Measurements from ENCODE around the gene SRGAP1.

Gene SRGAP1

GRCh38 chr12:63915105-63915800, 70.8 kb downstream of the SRGAP1 start:
- no peak overlapping the region for H3K4me3 ChIP-seq (ENCODE audit: control insufficient read depth, low read depth, low read length)
- DNase-seq (ENCODE audit: low read depth): peak; percentile 50
- TF ChIP-seq CTCF (IDR thresholded peaks at IDR 0.05; ENCODE audit: control insufficient read depth, insufficient read depth, low read depth, low read length, missing control alignments): no peak

- H3K4me3 ChIP-seq (ENCODE audit: control insufficient read depth, low read depth, low read length): no peak overlapping the region
- TF ChIP-seq CTCF (IDR thresholded peaks at IDR 0.05; ENCODE audit: control insufficient read depth, insufficient read depth, low read depth, low read length, missing control alignments): no peak
- no peak for DNase-seq (ENCODE audit: low read depth)
Measured at GRCh38 chr12:63916561-63917476, 72.3 kb downstream of the SRGAP1 start.

GRCh38 chr12:63917477-63917862, 73.0 kb downstream of the SRGAP1 start:
- no peak overlapping the region for H3K4me3 ChIP-seq (ENCODE audit: control insufficient read depth, low read depth, low read length)
- DNase-seq (ENCODE audit: low read depth): no peak
- TF ChIP-seq CTCF (IDR thresholded peaks at IDR 0.05; ENCODE audit: control insufficient read depth, insufficient read depth, low read depth, low read length, missing control alignments): no peak

DNA sequence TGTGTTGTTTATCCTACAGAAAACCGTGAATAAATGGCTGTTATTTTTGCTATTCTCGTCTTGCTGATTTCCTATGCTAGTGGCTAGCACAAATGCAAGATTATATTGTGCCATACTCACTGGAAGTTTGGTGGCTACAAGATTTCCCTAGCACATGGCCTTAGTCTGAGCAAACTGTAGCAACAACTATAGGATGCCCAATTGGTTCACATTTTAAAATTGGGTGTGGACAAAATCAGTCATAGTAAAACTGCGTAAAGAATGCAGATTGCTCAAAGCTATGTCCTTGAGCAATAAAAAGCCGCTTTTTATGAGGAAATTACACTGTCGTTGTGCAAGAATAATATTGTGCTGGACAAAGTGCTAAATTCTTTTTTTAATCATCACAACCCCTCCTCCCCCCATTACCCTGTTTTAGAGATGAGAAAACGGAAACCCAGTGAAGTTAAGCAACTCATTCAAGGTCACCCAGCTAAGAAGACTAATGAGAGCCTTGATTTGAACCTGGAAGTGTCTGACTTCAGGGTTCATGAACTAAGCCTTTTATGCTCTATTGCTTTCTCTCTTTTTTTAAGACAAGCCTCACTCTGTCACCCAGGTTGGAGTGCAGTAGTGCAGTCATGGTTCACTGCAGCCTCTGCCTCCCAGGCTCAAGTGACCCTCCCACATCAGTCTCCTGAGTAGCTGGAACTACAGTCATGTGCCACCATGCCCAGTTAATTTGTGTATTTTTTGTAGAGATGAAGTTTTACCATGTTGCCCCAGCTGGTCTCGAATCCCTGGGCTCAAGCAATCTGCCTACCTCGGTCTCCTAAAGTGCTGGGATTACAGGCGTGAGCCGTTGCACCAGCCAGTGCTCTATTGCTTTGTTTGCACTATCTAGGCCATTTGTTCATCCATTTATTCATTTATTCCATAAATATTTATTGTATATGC, 73.6 kb downstream of the SRGAP1 start:
- TF ChIP-seq CTCF (IDR thresholded peaks at IDR 0.05; ENCODE audit: control insufficient read depth, insufficient read depth, low read depth, low read length, missing control alignments): no peak
- peak; percentile 98 for DNase-seq (ENCODE audit: low read depth)
- no peak overlapping the region for H3K4me3 ChIP-seq (ENCODE audit: control insufficient read depth, low read depth, low read length)

DNA sequence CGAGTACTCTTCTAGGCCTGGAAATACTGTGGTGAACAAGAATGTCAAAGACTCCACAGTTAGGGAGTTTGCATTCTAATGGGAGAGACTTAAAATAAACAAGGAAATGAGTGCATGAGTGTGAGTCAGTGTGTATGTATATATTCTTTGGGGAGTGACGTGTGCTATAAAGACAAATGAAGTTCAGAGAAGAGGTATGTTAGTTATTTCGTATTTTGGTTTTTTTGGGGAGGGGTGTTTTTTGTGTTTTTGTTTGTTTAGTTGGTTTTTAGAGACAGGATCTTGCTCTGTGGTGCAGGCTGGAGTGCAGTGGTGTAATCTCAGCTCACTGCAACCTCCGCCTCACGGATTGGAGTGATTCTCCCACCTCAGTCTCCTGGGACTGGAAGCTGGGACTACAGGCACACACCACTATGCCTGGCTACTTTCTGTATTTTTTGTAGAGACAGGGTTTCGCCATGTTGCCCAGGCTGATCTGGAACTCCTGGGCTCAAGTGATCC, 74.3 kb downstream of the SRGAP1 start:
- no peak overlapping the region for H3K4me3 ChIP-seq (ENCODE audit: control insufficient read depth, low read depth, low read length)
- peak; percentile 60 for DNase-seq (ENCODE audit: low read depth)
- TF ChIP-seq CTCF (IDR thresholded peaks at IDR 0.05; ENCODE audit: control insufficient read depth, insufficient read depth, low read depth, low read length, missing control alignments): no peak

GRCh38 chr12:63919756-63920155, 75.3 kb downstream of the SRGAP1 start:
- no peak overlapping the region for H3K4me3 ChIP-seq (ENCODE audit: control insufficient read depth, low read depth, low read length)
- no peak for DNase-seq (ENCODE audit: low read depth)
- no peak for TF ChIP-seq CTCF (IDR thresholded peaks at IDR 0.05; ENCODE audit: control insufficient read depth, insufficient read depth, low read depth, low read length, missing control alignments)
